ENCODE measurements around the gene PGAP3.

PGAP3 gene

DNA sequence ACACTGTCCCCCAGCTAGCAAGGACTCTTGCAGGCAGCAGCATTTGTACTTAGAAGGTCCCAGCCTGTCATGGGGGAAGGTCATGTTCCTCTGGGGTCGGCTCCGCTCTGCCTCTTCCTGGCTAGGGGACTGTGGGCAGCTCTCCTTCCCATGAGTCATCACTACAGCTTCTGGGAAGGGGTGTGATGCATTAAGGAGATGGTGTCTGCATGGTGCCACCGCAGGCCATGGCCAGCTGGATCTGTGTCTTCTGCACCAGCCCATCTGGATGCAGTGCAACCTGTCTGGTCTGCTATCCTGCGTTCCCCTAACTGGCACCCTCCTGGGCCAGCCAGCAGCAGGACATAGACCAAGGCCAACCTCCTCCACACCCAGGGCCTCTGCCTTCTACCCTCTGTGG, 44.6 kb downstream of the PGAP3 start:
- no peak overlapping the region for H3K4ac ChIP-seq (ENCODE audit: low read depth in 1 of 2, low read length in 2 of 2)
- H2AK5ac ChIP-seq (ENCODE audit: low read length, severe bottlenecking): no peak overlapping the region
- no peak overlapping the region for H3K23ac ChIP-seq (ENCODE audit: low read length in 2 of 2)
- H3K4me2 ChIP-seq (ENCODE audit: low read length, poor library complexity, severe bottlenecking): no peak overlapping the region
- peaks cover 34% of the 10 kb centered on the region for H3K79me1 ChIP-seq (replicated peaks; ENCODE audit: low read length, poor library complexity, severe bottlenecking)
- peak; percentile 71 for DNase-seq
- H3K4me3 ChIP-seq (ENCODE audit: insufficient read depth in 1 of 2, low read depth in 1 of 2, low read length in 2 of 2): no peak overlapping the region
- H2BK15ac ChIP-seq (ENCODE audit: low read depth, poor library complexity, severe bottlenecking): no peak overlapping the region
- no peak overlapping the region for H4K8ac ChIP-seq (ENCODE audit: low read length)
- peaks cover 3 to 17% of the 10 kb centered on the region in 2 experiments for H3K36me3 ChIP-seq (ENCODE audit: control insufficient read depth in 1 of 2, insufficient read depth in 2 of 2, low read depth in 1 of 2, low read length in 2 of 2)
- H4K91ac ChIP-seq (ENCODE audit: low read length): no peak overlapping the region
- H3K9me3 ChIP-seq (ENCODE audit: control insufficient read depth, low read length): no peaks in the 10 kb centered on the region
- H3K18ac ChIP-seq (ENCODE audit: low read depth in 1 of 2, low read length in 2 of 2): no peak overlapping the region
- H3K4me1 ChIP-seq (ENCODE audit: control insufficient read depth, insufficient read depth, low read depth, low read length): peaks cover 48% of the 10 kb centered on the region
- no peak overlapping the region for H2AFZ ChIP-seq (ENCODE audit: low read depth, low read length)
- H3K14ac ChIP-seq (ENCODE audit: low read length in 2 of 2): no peak overlapping the region
- H3K9ac ChIP-seq (ENCODE audit: low read length): no peak overlapping the region
- H3K27me3 ChIP-seq (ENCODE audit: control insufficient read depth in 1 of 2, insufficient read depth in 1 of 2, low read length in 2 of 2): no peaks in the 10 kb centered on the region
- no peak overlapping the region for H2BK5ac ChIP-seq (ENCODE audit: low read depth, low read length, poor library complexity, severe bottlenecking)
- H2BK120ac ChIP-seq (ENCODE audit: low read depth, low read length): no peak overlapping the region
- H3K27ac ChIP-seq (ENCODE audit: low read length, poor library complexity, severe bottlenecking): no peak overlapping the region
- peak overlapping the region in 1 of 2 experiments; percentile 67 for H2BK12ac ChIP-seq (ENCODE audit: low read length in 2 of 2)
- 53% methylated on average over 4 of the region's 4 CpGs for WGBS

GRCh38 chr17:39642291-39643074, 45.4 kb downstream of the PGAP3 start:
- Histone ChIP-seq H3K4me2 (ENCODE audit: low read length, poor library complexity, severe bottlenecking) (no peak overlapping the region), H2BK12ac (ENCODE audit: low read length in 2 of 2) (peak overlapping the region in 1 of 2 experiments; percentile 34), H3K9me3 (ENCODE audit: control insufficient read depth, low read length) (no peaks in the 10 kb centered on the region), H3K27me3 (ENCODE audit: control insufficient read depth in 1 of 2, insufficient read depth in 1 of 2, low read length in 2 of 2) (no peaks in the 10 kb centered on the region), H3K14ac (ENCODE audit: low read length in 2 of 2) (peak overlapping the region in 1 of 2 experiments; percentile 63), H3K36me3 (ENCODE audit: control insufficient read depth in 1 of 2, insufficient read depth in 2 of 2, low read depth in 1 of 2, low read length in 2 of 2) (peaks cover 3 to 17% of the 10 kb centered on the region in 2 experiments), H4K8ac (ENCODE audit: low read length) (peak overlapping the region; percentile 25), H4K91ac (ENCODE audit: low read length) (no peak overlapping the region), H2BK120ac (ENCODE audit: low read depth, low read length) (no peak overlapping the region), H3K79me1 (replicated peaks; ENCODE audit: low read length, poor library complexity, severe bottlenecking) (peaks cover 41% of the 10 kb centered on the region), H3K9ac (ENCODE audit: low read length) (no peak overlapping the region), H2AK5ac (ENCODE audit: low read length, severe bottlenecking) (peak overlapping the region; percentile 50), H3K18ac (ENCODE audit: low read depth in 1 of 2, low read length in 2 of 2) (no peak overlapping the region), H3K27ac (ENCODE audit: low read length, poor library complexity, severe bottlenecking) (no peak overlapping the region), H2BK15ac (ENCODE audit: low read depth, poor library complexity, severe bottlenecking) (no peak overlapping the region), H2BK5ac (ENCODE audit: low read depth, low read length, poor library complexity, severe bottlenecking) (no peak overlapping the region), H3K4me1 (ENCODE audit: control insufficient read depth, insufficient read depth, low read depth, low read length) (peaks cover 54% of the 10 kb centered on the region), H2AFZ (ENCODE audit: low read depth, low read length) (no peak overlapping the region), H3K4ac (ENCODE audit: low read depth in 1 of 2, low read length in 2 of 2) (no peak overlapping the region), H3K23ac (ENCODE audit: low read length in 2 of 2) (no peak overlapping the region), H3K4me3 (ENCODE audit: insufficient read depth in 1 of 2, low read depth in 1 of 2, low read length in 2 of 2) (peak overlapping the region in 1 of 2 experiments; percentile 14)
- DNase-seq: no peak
- WGBS: 83% methylated on average over 9 of the region's 9 CpGs

DNA sequence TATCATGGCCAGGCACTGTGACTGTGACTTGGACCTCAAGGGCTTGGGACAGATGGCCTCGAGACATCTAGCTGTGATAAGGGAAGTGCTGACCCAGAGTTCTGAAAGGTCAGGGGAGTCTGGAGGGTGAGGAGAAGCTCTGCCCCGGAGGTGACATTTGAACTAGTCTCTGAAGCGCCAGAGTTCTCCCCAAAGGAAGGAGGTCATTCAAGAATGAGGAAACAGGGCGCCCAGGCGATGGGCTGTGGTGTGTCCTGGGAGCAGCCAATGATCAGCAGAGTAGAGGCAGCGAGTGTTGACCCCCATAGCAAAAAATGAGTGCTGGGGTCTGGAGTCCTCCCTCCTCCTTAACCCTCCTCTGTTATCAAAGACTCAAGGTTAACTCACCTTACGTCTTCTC, 46.0 kb downstream of the PGAP3 start:
- Histone ChIP-seq H3K4me3 (ENCODE audit: insufficient read depth in 1 of 2, low read depth in 1 of 2, low read length in 2 of 2) (no peak overlapping the region), H3K18ac (ENCODE audit: low read depth in 1 of 2, low read length in 2 of 2) (no peak overlapping the region), H3K9ac (ENCODE audit: low read length) (no peak overlapping the region), H3K4me1 (ENCODE audit: control insufficient read depth, insufficient read depth, low read depth, low read length) (peaks cover 54% of the 10 kb centered on the region), H3K14ac (ENCODE audit: low read length in 2 of 2) (no peak overlapping the region), H3K4me2 (ENCODE audit: low read length, poor library complexity, severe bottlenecking) (no peak overlapping the region), H3K36me3 (ENCODE audit: control insufficient read depth in 1 of 2, insufficient read depth in 2 of 2, low read depth in 1 of 2, low read length in 2 of 2) (peaks cover 3 to 13% of the 10 kb centered on the region in 2 experiments), H2BK120ac (ENCODE audit: low read depth, low read length) (no peak overlapping the region), H3K23ac (ENCODE audit: low read length in 2 of 2) (no peak overlapping the region), H3K79me1 (replicated peaks; ENCODE audit: low read length, poor library complexity, severe bottlenecking) (peaks cover 39% of the 10 kb centered on the region), H2AFZ (ENCODE audit: low read depth, low read length) (no peak overlapping the region), H2BK5ac (ENCODE audit: low read depth, low read length, poor library complexity, severe bottlenecking) (no peak overlapping the region), H2BK12ac (ENCODE audit: low read length in 2 of 2) (no peak overlapping the region), H3K27ac (ENCODE audit: low read length, poor library complexity, severe bottlenecking) (no peak overlapping the region), H3K27me3 (ENCODE audit: control insufficient read depth in 1 of 2, insufficient read depth in 1 of 2, low read length in 2 of 2) (no peaks in the 10 kb centered on the region), H3K9me3 (ENCODE audit: control insufficient read depth, low read length) (no peaks in the 10 kb centered on the region), H4K91ac (ENCODE audit: low read length) (no peak overlapping the region), H2AK5ac (ENCODE audit: low read length, severe bottlenecking) (no peak overlapping the region), H2BK15ac (ENCODE audit: low read depth, poor library complexity, severe bottlenecking) (no peak overlapping the region), H4K8ac (ENCODE audit: low read length) (no peak overlapping the region), H3K4ac (ENCODE audit: low read depth in 1 of 2, low read length in 2 of 2) (no peak overlapping the region)
- no peak for DNase-seq
- 91% methylated on average over 4 of the region's 7 CpGs for WGBS

- Histone ChIP-seq H3K4me2 (ENCODE audit: low read length, poor library complexity, severe bottlenecking) (no peak overlapping the region), H3K27ac (ENCODE audit: low read length, poor library complexity, severe bottlenecking) (no peak overlapping the region), H3K9me3 (ENCODE audit: control insufficient read depth, low read length) (no peaks in the 10 kb centered on the region), H3K14ac (ENCODE audit: low read length in 2 of 2) (no peak overlapping the region), H4K8ac (ENCODE audit: low read length) (no peak overlapping the region), H3K4me1 (ENCODE audit: control insufficient read depth, insufficient read depth, low read depth, low read length) (peaks cover 56% of the 10 kb centered on the region), H2AK5ac (ENCODE audit: low read length, severe bottlenecking) (peak overlapping the region; percentile 24), H3K18ac (ENCODE audit: low read depth in 1 of 2, low read length in 2 of 2) (no peak overlapping the region), H2BK5ac (ENCODE audit: low read depth, low read length, poor library complexity, severe bottlenecking) (no peak overlapping the region), H2AFZ (ENCODE audit: low read depth, low read length) (no peak overlapping the region), H3K36me3 (ENCODE audit: control insufficient read depth in 1 of 2, insufficient read depth in 2 of 2, low read depth in 1 of 2, low read length in 2 of 2) (peaks cover 0 to 7% of the 10 kb centered on the region in 2 experiments), H4K91ac (ENCODE audit: low read length) (no peak overlapping the region), H2BK12ac (ENCODE audit: low read length in 2 of 2) (no peak overlapping the region), H3K9ac (ENCODE audit: low read length) (no peak overlapping the region), H2BK120ac (ENCODE audit: low read depth, low read length) (no peak overlapping the region), H3K79me1 (replicated peaks; ENCODE audit: low read length, poor library complexity, severe bottlenecking) (peaks cover 36% of the 10 kb centered on the region), H3K4ac (ENCODE audit: low read depth in 1 of 2, low read length in 2 of 2) (no peak overlapping the region), H3K4me3 (ENCODE audit: insufficient read depth in 1 of 2, low read depth in 1 of 2, low read length in 2 of 2) (no peak overlapping the region), H3K27me3 (ENCODE audit: control insufficient read depth in 1 of 2, insufficient read depth in 1 of 2, low read length in 2 of 2) (no peaks in the 10 kb centered on the region), H3K23ac (ENCODE audit: low read length in 2 of 2) (no peak overlapping the region), H2BK15ac (ENCODE audit: low read depth, poor library complexity, severe bottlenecking) (no peak overlapping the region)
- DNase-seq: no peak
- 97% methylated on average over 4 of the region's 4 CpGs for WGBS
These were observed 46.8 kb downstream of the PGAP3 start for GRCh38 chr17:39641097-39641496.

Measured in mesenchymal stem cell (in vitro differentiated cells and primary cell).